ENCODE data around the gene MPI.

The MPI gene, protein sequence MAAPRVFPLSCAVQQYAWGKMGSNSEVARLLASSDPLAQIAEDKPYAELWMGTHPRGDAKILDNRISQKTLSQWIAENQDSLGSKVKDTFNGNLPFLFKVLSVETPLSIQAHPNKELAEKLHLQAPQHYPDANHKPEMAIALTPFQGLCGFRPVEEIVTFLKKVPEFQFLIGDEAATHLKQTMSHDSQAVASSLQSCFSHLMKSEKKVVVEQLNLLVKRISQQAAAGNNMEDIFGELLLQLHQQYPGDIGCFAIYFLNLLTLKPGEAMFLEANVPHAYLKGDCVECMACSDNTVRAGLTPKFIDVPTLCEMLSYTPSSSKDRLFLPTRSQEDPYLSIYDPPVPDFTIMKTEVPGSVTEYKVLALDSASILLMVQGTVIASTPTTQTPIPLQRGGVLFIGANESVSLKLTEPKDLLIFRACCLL

DNA sequence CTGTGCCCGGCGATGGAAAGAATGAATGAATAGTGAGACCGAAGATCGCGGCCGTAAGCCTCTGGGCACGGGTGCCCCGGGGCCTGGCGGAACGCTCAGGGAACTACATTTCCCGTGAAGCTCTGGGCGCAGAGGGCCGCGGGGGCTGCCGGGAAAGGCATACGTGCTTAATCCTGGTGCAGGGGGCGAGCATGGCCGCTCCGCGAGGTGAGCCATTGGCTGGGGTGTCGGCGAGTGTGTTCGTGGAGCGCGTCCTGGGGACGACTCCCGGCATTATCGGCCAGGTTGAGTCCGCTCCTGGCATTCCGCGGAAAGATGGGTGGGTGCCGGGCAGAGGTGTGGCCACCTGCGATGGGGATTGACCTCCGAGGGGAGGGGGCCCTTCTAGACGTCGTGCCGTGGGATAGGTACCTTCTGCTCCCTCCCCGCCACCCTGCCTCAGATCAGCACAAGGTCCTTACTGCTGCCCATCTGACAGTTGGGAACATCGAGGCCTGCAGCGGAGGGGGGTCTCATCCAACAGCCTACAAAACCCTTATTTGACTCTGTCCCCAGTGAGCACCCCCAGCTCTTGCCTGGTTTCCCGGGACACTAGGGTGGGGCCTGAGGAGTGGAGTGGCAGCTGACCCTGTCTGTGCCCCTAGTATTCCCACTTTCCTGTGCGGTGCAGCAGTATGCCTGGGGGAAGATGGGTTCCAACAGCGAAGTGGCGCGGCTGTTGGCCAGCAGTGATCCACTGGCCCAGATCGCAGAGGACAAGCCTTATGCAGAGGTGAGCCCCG is at the start of gene MPI:
Gene MPI (plus strand): TSS at position 160 of the 782 bp plus-strand sequence. CDS start 32 bp downstream, at position 192.
- peak; percentile 74 for DNase-seq (ENCODE audit: low read depth)

- DNase-seq (ENCODE audit: low read depth): no peak
Measured at GRCh38 chr15:74840851-74841775, 48.7 kb upstream of the MPI start.

- no peak for DNase-seq (ENCODE audit: low read depth)
Measured at GRCh38 chr15:74841891-74842373, 47.9 kb upstream of the MPI start.

DNA sequence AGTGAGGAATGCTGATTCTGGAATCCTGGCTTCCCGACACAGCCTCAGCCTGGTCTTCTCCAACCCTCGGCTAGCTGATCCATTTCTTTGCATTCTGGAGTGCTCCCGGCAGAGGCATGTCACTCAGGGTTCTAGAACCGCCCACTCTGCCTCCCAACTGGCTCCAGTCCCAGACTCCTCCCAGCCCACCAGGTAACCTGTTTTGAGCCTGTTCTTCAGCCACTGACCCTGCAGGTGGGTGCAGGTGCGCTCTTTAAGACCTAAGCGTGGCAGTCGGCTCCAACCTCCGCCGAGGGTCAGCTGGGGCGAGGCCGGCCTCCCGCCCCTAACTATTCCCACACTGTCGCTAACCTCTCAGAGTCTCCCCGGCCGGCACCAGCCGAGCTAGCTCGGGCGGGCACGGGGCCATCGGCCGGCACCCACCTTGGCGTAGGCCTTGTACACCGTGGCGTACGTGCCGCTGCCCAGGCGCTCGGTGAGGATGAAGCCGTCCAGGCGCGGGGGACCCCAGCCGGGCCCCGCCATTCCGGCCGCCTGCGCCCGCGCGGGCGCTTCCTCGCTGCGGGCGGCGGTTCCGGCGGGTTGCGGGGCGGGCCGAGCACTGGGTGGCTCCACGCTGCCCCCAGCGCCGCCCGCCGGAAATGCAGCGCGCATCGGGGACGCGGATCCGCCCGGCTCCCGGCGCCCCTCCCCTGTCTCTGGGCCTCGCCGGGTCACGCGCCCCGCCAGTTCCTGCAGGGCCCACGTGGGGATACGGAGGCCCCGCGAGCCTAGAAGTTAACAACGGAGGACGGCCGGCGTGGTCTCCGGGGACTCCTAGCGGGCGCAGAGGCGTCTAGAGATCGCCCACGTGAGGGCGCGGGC is 47.0 kb upstream of the MPI start, which contains the start of gene ULK3:
Gene ULK3 (minus strand): TSS at position 576 of the 864 bp plus-strand sequence. CDS start 51 bp downstream, at position 525.
- peak; percentile 87 for DNase-seq (ENCODE audit: low read depth)

GRCh38 chr15:74843445-74843828 is 46.4 kb upstream of the MPI start:
- no peak for DNase-seq (ENCODE audit: low read depth)

DNA sequence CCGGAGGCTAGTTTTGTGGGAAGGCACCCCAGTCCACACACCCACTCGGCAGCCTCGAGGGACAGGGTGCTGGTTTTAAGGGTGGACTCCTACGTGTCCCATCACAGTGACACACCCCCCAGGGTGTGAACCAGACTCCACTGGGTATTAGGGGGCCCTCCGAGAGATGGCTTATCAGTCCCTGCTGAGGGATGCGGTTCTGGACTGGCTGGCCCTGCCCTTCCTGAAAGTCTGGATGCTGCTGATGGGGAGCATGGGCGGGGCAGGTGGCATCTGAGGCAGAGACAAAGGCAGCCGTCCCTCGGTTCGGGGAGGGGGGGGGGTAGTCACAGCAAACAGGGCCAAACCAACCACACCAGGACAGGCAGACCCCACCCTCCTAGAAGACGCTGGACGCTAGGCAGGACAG is 45.9 kb upstream of the MPI start:
- no peak for DNase-seq (ENCODE audit: low read depth)

GRCh38 chr15:74844319-74845207 is 45.3 kb upstream of the MPI start:
- no peak for DNase-seq (ENCODE audit: low read depth)

GRCh38 chr15:74845208-74845568 is 44.7 kb upstream of the MPI start:
- peak; percentile 23 for DNase-seq (ENCODE audit: low read depth)

DNA sequence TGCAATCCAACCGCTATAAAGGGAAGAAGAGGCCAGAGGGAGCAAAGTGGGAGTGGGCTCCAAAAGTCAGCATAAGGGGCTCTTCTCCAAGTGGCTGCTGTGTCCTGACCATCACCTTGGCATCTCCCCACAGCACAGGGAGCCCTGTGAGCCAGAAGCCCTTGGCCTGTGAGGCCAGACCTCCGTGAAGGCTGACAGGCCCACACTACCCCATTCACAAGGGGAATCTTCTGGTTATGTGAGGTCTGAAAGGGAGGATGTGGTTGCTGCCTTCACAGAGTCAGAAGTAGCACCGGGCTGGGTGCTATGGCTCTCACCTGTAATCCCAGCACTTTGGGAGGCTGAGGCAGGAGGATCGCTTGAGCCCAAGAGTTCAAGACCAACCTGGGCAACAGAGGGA is 44.3 kb upstream of the MPI start:
- DNase-seq (ENCODE audit: low read depth): no peak

- DNase-seq (ENCODE audit: low read depth): no peak
Measured at GRCh38 chr15:74847432-74847831, 42.4 kb upstream of the MPI start.

GRCh38 chr15:74850393-74850792 is 39.4 kb upstream of the MPI start:
- DNase-seq (ENCODE audit: low read depth): no peak

- DNase-seq (ENCODE audit: low read depth): no peak
Measured at GRCh38 chr15:74851960-74852359, 37.9 kb upstream of the MPI start.

GRCh38 chr15:74854453-74855022 is 35.3 kb upstream of the MPI start:
- DNase-seq (ENCODE audit: low read depth): no peak

GRCh38 chr15:74855857-74856256 is 34.0 kb upstream of the MPI start:
- DNase-seq (ENCODE audit: low read depth): no peak

DNA sequence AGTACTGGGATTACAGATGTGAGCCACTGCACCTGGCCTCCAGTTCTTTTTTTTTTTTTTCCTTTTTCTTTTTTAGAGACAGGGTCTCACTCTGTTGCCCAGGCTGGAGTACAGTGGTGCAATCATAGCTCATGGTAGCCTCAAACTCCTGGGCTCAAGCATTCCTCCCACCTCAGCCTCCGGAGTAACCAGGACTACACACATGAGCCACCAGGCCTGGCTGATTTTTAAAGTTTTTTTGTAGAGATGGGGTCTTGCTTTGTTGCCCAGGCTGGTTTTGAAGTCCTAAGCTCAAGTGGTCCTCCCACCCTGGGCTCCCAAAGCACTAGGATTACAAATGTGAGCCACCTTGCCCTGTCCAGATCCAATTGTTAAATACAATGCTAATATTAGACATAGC is 33.3 kb upstream of the MPI start:
- DNase-seq (ENCODE audit: low read depth): no peak

GRCh38 chr15:74857082-74857655 is 32.7 kb upstream of the MPI start:
- DNase-seq (ENCODE audit: low read depth): no peak

- DNase-seq (ENCODE audit: low read depth): no peak
Measured at GRCh38 chr15:74857671-74858368, 32.0 kb upstream of the MPI start.

DNA sequence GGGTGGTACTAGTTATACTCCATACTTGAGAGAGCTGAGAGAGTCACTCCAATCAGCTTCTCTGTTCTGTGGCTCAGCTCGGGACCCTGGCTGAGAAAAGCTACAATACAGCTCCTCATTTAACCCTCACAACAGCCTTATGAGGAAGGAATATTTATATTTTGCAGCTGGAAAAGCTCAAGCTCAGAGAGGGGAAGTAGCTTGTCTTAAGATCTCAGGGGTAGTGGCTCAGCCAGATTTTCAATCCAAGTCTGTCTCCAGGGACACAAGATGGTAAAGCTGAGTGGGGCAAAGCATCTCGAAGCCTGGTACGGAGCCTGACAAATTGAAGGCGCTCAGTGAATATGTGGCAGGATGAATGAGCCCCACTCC is 31.5 kb upstream of the MPI start:
- no peak for DNase-seq (ENCODE audit: low read depth)
